Limb (tissue), 2 donors: Measurements from ENCODE around the gene NBEAL2.
"Not testable (repeated sequence)": the region's sequence is repeated elsewhere in the genome, so short reads cannot be mapped to it uniquely, and the experiment has no call there.

ENCODE experiments used
- DNase-seq, 2 donors: peaks; one replicate each; pipeline ENCODE4 v3.0.0-alpha.2; 2016; ENCODE audit errors: extremely low spot score in 2 of 2

NBEAL2 gene

GRCh38 chr3:46962990-46963389 lies 16.5 kb upstream of the NBEAL2 start:
- DNase-seq, result no peak

DNA sequence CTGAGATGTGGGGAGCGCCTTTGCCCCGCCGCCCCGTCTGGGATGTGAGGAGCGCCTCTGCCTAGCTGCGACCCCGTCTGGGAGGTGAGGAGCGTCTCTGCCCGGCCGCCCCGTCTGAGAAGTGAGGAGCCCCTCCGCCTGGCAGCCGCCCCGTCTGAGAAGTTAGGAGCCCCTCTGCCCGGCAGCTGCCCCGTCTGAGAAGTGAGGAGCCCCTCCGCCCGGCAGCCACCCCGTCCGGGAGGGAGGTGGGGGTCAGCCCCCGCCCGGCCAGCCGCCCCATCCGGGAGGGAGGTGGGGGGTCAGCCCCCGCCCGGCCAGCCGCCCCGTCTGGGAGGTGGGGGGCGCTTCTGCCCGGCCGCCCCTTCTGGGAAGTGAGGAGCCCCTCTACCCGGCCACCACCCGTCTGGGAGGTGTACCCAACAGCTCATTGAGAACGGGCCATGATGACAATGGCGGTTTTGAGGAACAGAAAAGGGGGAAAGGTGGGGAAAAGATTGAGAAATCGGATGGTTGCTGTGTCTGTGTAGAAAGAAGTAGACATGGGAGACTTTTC lies 15.4 kb upstream of the NBEAL2 start:
- DNase-seq, result not testable (repeated sequence)

GRCh38 chr3:46965151-46965550 lies 14.3 kb upstream of the NBEAL2 start:
- DNase-seq, result no peak

- no peak for DNase-seq
Measured at GRCh38 chr3:46966811-46967210, 12.7 kb upstream of the NBEAL2 start.

GRCh38 chr3:46968783-46969428 lies 10.6 kb upstream of the NBEAL2 start:
- no peak for DNase-seq

DNA sequence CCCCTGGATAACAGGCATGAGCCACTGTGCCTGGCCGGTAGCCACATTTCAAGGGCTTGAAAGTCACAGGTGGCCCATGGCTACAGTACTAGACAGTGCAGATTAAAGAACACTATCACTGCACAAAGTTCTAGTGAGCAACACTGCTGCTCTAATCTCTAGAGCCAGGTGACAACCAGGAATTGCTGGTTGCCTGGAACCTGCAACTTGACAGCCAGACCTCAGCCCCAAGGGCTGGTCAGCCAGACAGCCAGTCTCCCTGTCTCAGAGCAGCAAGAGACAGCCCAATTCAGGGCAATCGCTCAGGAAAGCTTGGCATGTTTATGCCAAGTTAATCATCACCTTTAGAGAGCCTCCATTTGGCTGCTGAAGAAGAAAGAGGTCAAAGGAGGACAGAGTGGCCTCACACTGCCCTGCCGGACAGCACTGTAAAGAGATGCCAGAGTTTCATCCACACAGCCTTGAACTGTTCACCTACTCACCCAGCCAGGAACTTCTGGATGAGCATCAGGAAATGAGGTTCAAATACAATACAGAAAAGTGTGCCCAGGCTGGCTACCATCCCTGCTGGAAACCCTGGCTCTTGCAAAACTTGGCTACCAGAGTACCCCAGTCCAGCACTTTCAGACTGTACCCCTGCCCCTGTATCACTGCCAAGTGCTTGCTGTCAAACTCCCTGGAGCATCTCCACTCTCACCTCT lies 8.9 kb upstream of the NBEAL2 start:
- DNase-seq, result no peak

GRCh38 chr3:46971151-46971550 lies 8.3 kb upstream of the NBEAL2 start:
- DNase-seq, result no peak

- no peak for DNase-seq
Measured at GRCh38 chr3:46971742-46972141, 7.7 kb upstream of the NBEAL2 start.

GRCh38 chr3:46972396-46972795 lies 7.1 kb upstream of the NBEAL2 start:
- DNase-seq, result no peak

DNA sequence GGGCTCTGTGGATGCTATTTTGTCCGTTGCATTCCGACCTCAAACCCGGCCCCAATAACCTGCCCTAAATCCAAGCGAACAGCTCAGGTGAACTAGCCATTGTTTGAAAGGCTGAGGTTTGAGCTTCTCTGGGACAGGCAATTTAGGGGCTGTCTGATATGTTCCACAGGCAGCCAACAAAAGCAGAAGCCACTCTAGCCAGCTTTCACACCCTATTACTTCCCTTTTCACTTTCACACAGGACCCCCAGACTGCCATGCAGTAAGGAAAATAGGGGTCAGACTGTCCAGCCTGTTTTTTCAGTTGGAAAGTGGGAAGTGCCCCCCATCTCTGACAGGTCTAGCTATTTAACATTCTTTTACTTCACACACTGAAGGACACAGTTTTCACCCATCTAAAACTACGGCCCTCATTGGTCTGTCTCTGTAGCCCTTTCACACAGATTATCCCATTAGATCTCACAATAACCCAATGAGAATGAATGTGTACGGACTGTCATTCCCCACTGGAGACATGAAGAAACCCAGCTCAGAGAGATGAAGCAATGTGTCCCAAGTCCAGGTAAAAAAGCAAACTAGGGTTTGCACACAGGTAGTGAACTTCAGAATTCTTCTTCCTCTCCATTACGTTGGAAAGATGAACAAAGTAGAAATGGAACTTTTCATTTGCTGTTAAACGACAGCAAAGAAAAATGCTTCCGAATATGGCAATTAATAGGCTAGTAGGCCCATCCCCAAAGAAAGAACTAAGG lies 4.9 kb upstream of the NBEAL2 start:
- no peak for DNase-seq

- peak; percentile 96 to 99 for DNase-seq
Measured at GRCh38 chr3:46976326-46977190, 2.9 kb upstream of the NBEAL2 start, which contains the start of gene CCDC12. TSS of gene CCDC12 (minus strand) at chr3:46976745. CDS start at chr3:46976732, 13 bp downstream.

GRCh38 chr3:46977811-46978195 lies 1.7 kb upstream of the NBEAL2 start:
- DNase-seq, result no peak

DNA sequence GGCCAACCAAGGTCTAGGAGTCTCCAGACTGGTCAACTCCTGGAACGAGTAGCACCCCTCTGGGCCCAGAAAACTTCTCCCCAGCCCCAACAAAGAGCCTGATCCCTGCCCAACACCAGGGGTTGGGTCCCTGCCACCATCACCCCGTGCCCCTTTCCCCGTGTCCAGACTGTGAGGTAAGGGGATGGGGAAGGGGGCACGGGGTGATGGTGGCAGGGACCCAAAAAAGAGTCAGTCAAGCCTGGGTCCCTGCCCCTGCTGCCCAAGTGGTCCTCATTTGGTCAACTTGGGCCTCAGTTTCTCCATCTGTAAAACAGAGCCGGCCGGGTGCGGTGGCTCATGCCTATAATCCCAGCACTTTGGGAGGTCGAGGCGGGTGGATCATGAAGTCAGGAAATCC lies 1.1 kb upstream of the NBEAL2 start:
- DNase-seq, result no peak

DNA sequence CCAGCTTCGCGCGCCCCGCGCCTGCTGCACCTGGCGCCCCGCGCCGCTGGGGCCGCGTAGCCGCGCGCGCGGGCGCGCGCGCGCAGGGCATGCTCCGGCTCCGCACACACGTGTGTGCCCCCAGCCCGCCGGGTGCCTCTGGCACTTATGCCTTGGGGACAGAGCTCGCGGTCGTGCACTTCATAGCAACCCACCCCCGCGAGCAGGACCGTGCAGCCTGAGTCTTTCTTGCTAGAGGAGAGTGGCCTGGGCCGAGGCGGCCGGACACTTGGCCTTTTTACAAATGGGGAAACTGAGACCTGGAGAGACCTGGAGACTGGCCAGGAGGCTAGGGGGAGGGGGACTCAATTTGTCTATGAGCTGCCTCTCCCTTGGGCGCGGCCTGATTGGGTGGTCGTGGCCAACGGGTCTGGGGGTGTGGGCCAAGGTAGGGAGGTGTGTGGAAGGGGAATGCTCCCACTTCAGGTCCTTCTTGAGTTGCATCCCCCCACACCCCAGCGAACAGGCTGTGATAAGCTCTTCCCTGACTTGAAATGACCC lies 562 bp downstream of the NBEAL2 start:
- DNase-seq, result no peak

- DNase-seq, result no peak
Measured at GRCh38 chr3:46981932-46982471, 2.5 kb downstream of the NBEAL2 start.

- DNase-seq, result no peak
Measured at GRCh38 chr3:46982546-46982945, 3.1 kb downstream of the NBEAL2 start.

- DNase-seq, result no peak
Measured at GRCh38 chr3:46984591-46985459, 5.4 kb downstream of the NBEAL2 start.

DNA sequence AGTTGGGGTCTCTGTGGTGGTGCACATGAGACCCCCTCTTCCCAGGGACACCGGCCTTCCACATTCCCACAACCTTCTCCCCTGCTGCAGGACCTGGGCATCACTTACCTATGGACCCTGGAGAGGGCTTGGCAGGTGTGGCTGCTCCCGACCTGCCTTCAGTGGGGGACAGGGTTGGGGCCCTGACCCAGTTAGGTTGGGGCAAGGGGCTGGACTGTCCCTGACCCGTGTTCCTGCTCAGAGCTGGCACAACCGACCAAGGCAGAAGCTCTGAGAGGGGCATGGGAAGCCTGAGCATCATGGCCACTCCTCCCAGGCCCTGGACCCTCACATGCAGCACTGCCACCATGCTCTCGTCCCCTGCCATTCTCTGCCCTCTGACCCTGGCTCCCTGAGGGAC lies 6.1 kb downstream of the NBEAL2 start:
- DNase-seq, result no peak

DNA sequence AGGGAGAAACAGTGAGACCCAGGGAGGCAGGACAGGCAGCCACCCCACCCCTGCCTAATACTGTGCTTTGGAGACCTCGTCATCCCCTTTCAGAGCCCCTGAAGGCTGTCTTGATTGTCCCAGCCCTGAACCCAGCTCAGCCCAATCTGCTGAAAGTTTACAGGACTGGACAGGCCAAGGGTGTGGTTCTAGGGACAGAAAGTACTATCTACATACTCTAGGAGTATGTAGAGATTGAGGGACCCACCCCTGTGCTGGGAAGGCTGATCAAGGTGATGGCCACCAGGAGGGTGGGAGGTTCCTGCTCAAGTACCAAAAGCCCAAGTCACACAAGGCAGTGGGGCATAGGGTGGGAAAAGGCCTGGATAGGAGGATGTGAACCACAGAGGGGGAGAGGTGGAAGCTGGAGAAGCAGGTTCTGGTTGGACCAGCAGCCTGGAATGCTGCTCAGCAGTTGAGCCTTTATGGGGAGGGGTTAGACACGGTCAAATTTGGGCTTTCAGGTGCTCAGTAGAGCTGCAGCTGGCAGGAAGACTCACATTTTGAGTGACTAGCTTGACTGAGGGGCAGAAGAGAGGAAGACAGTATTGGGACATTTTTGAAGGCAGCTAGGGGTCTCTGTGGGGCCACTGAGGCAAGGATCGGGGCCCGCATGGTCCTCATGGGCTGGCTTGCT lies 6.7 kb downstream of the NBEAL2 start:
- DNase-seq, result no peak
